Activated T-helper 2 cell treated with anti-CD3 and anti-CD28 coated beads, Interferon-gamma antibody, Interleukin-2, Interleukin-4, amounts not matched to agents 10 μg/mL and 5 μg/mL and 100 μg/mL, durations not matched to agents 14 hours and 24 hours and 36 hours (primary cell): ENCODE data around the gene COPS2. TPM values are rescaled to one million over a fixed set of nuclear protein-coding genes. Genes with fewer than 3 reads are reported as not detected.

Experiments used
- DNase-seq: peaks from one replicate; pipeline ENCODE4 v3.0.0; 2021; ENCODE audit warnings: low spot score
- H3K27ac Mint-ChIP-seq: one replicate; pipeline ENCODE4 v1.8.0; 2021; ENCODE audit warnings: mixed read lengths
- H3K27me3 Mint-ChIP-seq: one replicate; pipeline ENCODE4 v1.8.0; 2021; ENCODE audit warnings: low read depth, mixed read lengths
- H3K36me3 Mint-ChIP-seq: one replicate; pipeline ENCODE4 v1.8.0; 2021; ENCODE audit warnings: low read depth, mixed read lengths
- H3K4me1 Mint-ChIP-seq: one replicate; pipeline ENCODE4 v1.8.0; 2021; ENCODE audit warnings: low read depth, mixed read lengths
- H3K4me3 Mint-ChIP-seq: one replicate; pipeline ENCODE4 v1.8.0; 2021; ENCODE audit warnings: low read depth, mild to moderate bottlenecking, moderate library complexity, mixed read lengths
- H3K9me3 Mint-ChIP-seq: one replicate; pipeline ENCODE4 v1.8.0; 2021; ENCODE audit warnings: mixed read lengths
- intact Hi-C: fragments of 100-400 bp; cut with micrococcal nuclease; formaldehyde crosslinking; loops from one replicate; pipeline ENCODE4 v1.15.1; 2023
- total RNA-seq: library from RNA; stranded (reverse); gene quantifications from 2 replicates; pipeline ENCODE4 v1.2.3, GENCODE V29; 2022

Gene COPS2
- total RNA-seq, 1 donor from 2014 or later, result 94.7 TPM

DNA sequence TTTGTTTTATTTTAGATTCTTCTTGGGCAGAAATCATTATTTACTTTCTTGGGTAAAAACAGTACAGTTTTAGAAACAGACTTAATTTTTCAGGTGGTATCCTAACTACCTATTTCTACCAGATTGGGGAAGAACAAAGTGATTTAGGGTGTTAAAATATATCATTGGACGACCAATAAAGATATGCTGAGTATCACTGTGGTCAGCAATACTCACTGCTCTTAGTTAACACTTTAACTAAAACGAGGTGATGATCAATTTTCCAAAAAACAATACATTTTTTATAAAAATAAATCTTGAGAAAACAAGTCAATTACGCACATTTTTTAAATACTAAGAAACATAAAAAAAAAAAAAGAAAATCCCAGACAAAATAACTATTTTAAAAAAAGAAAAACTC, 3.6 kb downstream of the COPS2 start:
- Mint-ChIP-seq H3K27me3 (no peaks in the 10 kb centered on the region), H3K36me3 (peaks cover 25% of the 10 kb centered on the region), H3K9me3 (no peaks in the 10 kb centered on the region), H3K27ac (no peak overlapping the region), H3K4me1 (peaks cover 43% of the 10 kb centered on the region), H3K4me3 (no peak overlapping the region)
- no peak for DNase-seq
- intact Hi-C loops, result loop anchor here (10.0 kb wide), 2 partner anchors 817 to 993 kb away; partner anchors contain the start of gene DUT

DNA sequence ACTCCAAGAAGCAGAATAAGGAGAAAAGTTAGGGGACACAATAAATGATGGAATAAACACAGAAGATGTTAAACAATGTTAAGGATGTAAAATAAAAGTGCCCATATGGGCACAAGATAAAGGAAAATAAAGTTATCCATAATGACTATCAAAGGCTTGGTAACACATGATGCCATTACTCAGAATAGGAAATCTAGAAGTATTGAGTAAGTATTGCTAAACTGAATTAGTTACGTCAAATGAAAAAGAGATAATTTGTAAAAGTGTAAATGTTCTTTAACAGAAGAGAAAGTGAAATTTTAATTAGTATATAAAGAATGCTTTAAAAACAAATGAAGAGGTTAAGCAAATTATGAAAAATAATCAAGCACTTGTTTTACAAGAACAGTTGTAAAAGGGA, 6.7 kb downstream of the COPS2 start:
- intact Hi-C loops, result no loop called here
- no peak for DNase-seq
- Mint-ChIP-seq H3K36me3 (peaks cover 24% of the 10 kb centered on the region), H3K4me3 (no peak overlapping the region), H3K9me3 (no peaks in the 10 kb centered on the region), H3K27ac (no peak overlapping the region), H3K27me3 (no peaks in the 10 kb centered on the region), H3K4me1 (peaks cover 34% of the 10 kb centered on the region)

DNA sequence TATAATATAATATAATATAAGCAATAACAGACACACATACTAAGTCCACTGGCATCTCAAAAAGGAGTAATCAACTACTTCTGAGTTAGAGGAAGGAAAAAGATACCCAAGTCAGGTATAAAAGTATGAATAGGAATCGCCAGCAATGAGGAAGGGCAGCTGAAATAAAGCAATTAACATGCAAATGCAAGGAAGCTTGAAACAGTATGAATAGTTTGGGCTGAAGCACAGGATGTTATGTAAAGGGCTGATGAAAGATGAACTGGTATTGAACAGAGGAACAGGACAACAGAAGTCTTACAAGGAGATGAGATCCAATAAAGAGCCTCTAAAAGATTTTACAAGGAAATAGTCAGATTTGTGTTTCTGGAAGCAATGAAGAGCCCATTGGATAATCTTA, 7.1 kb downstream of the COPS2 start:
- Mint-ChIP-seq H3K27ac (no peak overlapping the region), H3K4me3 (no peak overlapping the region), H3K27me3 (no peaks in the 10 kb centered on the region), H3K9me3 (no peaks in the 10 kb centered on the region), H3K36me3 (peaks cover 25% of the 10 kb centered on the region), H3K4me1 (peaks cover 29% of the 10 kb centered on the region)
- DNase-seq, result no peak
- intact Hi-C loops, result no loop called here

DNA sequence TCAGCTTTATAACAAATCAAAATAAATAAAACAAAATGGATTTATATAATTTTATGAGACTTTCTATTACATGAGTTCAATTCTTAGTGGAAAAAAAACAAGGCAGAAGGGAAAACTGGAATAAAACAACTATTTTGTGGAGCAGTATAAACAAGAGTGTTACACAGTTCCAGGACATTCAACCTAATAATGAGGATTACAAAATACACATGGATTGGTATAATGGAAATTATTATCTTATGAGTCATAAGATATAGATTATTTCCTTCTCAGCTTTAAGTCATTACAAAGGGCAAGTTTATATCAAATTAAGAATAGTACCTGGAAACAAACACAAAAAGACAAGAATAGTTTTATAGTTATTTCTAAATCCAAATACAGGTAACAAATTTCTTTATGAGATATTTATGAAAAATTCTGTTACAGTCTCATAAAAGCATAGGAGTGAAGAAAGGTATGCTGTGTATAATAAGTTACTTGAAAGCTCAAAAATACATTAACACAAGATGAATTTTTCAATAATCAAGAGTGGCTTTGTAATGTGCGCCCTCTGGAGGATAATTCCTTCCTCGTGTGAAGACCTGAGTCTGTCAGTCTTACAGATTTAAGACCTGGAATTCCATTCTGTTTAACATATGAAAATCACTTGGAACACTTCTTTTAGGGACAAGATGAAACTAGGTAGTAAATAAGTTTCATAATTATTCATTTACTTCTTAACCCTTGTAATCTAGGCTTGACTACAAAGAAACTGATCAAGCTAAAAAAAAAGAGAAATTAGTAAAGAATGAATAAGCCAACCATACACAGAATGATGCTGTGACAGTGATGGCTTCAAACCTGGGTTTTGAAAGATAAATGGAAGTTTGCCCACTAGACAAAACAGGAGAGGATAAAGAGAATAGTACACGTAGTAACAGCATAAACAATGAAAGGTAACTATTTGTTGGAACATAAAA, 9.5 kb downstream of the COPS2 start:
- Mint-ChIP-seq H3K4me1 (peaks cover 25% of the 10 kb centered on the region), H3K9me3 (no peaks in the 10 kb centered on the region), H3K27me3 (no peaks in the 10 kb centered on the region), H3K27ac (no peak overlapping the region), H3K36me3 (peaks cover 47% of the 10 kb centered on the region), H3K4me3 (no peak overlapping the region)
- intact Hi-C loops, result loop anchor here (1.0 kb wide), 1 partner anchor 285 kb away; no protein-coding TSS in a partner anchor
- DNase-seq, result no peak

DNA sequence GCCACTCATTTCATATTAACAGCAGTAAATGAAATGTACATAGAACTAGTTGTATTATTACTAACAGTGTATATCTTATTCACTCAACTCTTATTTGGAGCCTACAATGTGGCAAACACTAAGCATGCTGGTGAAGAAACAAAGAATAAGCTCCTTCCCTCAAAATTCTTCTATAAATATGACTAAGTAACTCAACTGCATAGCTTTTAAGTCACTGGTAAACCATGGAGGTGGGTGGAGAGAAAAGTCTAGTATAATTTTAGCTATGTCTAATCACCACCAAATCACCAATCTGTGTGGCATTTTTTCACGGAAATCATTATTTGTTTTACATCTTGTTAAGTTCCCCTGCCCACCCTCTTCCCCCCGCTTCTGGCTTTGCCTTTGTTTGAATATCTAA, 17.5 kb downstream of the COPS2 start:
- H3K4me3 Mint-ChIP-seq, result no peak overlapping the region
- no peak overlapping the region for H3K27ac Mint-ChIP-seq
- H3K9me3 Mint-ChIP-seq, result no peaks in the 10 kb centered on the region
- no peaks in the 10 kb centered on the region for H3K27me3 Mint-ChIP-seq
- intact Hi-C loops, result no loop called here
- no peak for DNase-seq
- peaks cover 31% of the 10 kb centered on the region for H3K4me1 Mint-ChIP-seq
- H3K36me3 Mint-ChIP-seq, result peaks cover 86% of the 10 kb centered on the region

DNA sequence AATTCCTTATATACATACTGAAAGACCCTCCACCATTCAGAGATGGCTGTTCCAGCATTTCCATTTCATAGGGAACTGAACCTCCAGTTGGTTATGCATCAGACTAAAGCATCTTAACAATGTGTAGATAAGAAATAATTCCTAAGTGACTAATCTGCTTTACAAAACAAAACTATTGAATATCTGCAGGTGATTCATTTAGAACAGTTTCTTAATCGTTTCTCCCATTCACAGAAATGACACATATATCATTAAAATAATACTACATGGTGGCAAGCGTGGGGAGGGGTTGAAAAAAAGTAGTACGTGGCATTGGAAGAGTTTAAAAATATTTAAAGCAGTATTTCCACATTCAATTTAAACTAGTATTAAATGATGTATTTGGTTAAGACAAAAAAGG, 19.5 kb downstream of the COPS2 start:
- Mint-ChIP-seq H3K4me3 (no peak overlapping the region), H3K4me1 (peaks cover 30% of the 10 kb centered on the region), H3K27me3 (no peaks in the 10 kb centered on the region), H3K36me3 (peaks cover 80% of the 10 kb centered on the region), H3K27ac (peak overlapping the region; percentile 42), H3K9me3 (no peaks in the 10 kb centered on the region)
- intact Hi-C loops, result no loop called here
- DNase-seq, result no peak

DNA sequence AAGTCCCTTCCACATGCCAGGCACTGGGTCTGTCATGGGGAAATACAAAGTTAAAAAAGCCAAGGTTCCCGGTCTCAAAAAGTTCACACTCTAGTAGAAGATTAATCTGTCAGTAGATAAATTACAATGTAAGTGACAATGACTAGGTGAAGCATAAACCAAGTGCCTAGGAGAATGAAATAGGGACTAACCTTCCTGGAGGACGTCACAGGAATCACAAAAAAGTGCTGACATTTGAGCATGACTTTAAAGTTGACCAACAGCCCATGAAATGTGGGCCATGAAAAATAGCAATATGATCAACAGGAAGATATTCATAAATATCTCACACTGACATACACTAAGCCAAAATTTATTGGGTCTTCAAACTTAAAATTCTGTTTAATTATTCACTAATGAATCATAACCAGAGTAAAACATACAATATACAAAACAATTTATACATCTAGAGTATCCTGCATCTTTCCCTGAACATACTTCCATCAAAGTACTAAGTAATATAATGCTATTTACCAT, 20.0 kb downstream of the COPS2 start:
- no peak overlapping the region for H3K4me3 Mint-ChIP-seq

DNA sequence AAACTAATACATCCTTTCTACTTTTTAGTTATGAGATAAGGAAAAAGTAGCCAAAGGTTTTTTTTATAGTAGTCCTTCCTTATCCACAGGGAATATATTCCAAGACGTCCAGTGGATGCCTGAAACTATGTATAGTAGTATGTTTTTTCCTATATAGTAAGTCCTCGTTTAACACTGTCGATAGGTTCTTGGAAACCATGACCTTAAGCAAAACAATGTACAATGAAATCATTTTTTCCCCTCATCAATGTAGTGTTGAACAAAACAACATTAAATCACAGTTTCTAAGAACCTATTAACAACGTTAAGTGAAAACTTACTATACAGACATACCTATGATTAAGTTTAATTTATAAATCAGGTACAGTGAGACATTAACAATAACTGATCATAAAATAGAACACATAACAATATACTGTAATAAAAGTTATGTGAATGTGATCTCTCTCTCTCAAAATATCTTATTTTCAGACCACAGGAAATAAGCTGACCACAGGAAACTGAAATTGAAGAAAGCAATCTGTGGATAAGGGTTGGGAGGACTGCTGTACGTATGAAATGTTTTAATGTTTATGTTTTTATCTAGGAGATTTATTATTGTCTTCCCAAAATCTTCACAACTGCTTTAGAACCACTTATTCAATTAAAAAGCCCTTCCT, 20.6 kb downstream of the COPS2 start:
- H3K36me3 Mint-ChIP-seq, result peaks cover 73% of the 10 kb centered on the region
- H3K27ac Mint-ChIP-seq, result peak overlapping the region; percentile 42
- H3K9me3 Mint-ChIP-seq, result no peaks in the 10 kb centered on the region
- H3K27me3 Mint-ChIP-seq, result no peaks in the 10 kb centered on the region
- peaks cover 30% of the 10 kb centered on the region for H3K4me1 Mint-ChIP-seq
- no peak overlapping the region for H3K4me3 Mint-ChIP-seq
- intact Hi-C loops, result no loop called here
- no peak for DNase-seq

More for the DNA sequence above, 20.0 kb downstream of the COPS2 start:
- intact Hi-C loops, result no loop called here
- Mint-ChIP-seq H3K27me3 (no peaks in the 10 kb centered on the region), H3K4me1 (peaks cover 30% of the 10 kb centered on the region), H3K36me3 (peaks cover 75% of the 10 kb centered on the region), H3K27ac (peak overlapping the region; percentile 42), H3K9me3 (no peaks in the 10 kb centered on the region)
- no peak for DNase-seq

DNA sequence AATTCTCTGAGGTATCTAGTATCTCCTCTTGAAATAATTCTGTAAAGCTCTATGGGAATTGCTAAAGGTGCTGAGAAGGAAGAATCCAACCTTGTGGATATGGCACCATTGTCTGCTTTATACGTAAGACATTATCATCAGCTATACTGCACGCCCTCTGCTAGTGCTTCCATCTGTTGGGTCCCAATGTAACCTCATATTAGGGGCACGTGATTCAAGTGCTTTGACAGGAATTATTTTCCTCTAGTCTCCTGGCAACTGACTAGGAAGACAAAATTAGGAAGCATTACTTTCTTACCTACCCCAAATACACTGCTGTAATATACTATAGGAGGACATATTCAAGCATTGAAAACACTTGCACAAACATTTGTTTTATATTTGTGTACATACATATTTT, 24.0 kb downstream of the COPS2 start:
- H3K27me3 Mint-ChIP-seq, result no peaks in the 10 kb centered on the region
- DNase-seq, result no peak
- intact Hi-C loops, result no loop called here
- H3K4me1 Mint-ChIP-seq, result peaks cover 20% of the 10 kb centered on the region
- H3K4me3 Mint-ChIP-seq, result no peak overlapping the region
- H3K36me3 Mint-ChIP-seq, result peaks cover 70% of the 10 kb centered on the region
- H3K27ac Mint-ChIP-seq, result no peak overlapping the region
- H3K9me3 Mint-ChIP-seq, result no peaks in the 10 kb centered on the region

DNA sequence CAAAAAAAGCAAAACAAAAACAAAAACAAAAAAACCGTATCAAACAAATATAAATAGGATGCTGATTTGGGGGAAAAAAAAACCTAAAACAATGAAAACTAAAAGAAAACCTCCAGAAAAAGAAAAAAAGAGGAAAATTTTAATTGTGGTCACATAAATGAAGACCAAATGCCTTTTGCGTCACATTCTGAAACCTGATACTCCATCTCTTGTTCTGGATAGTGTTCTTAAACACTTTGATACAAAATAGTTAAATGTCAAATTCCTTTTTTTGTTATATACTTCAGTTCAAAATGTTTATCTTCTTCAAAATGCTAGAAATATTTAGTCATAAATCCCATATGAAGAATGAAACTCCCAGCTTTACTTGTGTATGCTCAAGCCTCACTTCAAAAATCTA, 31.0 kb downstream of the COPS2 start:
- H3K4me3 Mint-ChIP-seq, result no peak overlapping the region
- H3K4me1 Mint-ChIP-seq, result no peaks in the 10 kb centered on the region
- intact Hi-C loops, result no loop called here
- DNase-seq, result no peak
- no peak overlapping the region for H3K27ac Mint-ChIP-seq
- H3K36me3 Mint-ChIP-seq, result peaks cover 31% of the 10 kb centered on the region
- no peaks in the 10 kb centered on the region for H3K9me3 Mint-ChIP-seq
- no peaks in the 10 kb centered on the region for H3K27me3 Mint-ChIP-seq

DNA sequence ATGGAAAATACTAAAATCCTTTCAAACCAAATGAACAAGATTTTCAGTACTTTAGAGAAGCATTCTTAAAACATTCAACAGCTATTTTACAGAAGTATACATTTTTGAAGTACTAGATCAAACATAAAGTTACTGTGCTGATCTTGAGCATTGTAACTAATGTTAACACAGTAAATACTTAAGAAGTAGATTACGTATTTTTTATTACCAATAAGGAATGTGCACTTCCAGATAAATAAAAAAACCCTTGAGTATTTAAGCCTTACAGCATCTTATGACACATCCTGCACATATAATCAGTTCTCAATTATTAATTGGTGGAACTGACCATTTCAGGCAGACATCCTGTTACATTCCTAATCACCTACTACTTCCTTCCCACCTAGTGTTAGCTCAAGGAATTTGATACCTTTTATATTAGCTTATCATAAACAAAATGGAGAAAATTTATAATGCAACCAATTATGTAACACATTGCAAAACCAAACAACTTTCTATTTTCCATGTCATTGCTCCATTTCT, 32.8 kb downstream of the COPS2 start:
- Mint-ChIP-seq H3K4me3 (no peak overlapping the region), H3K4me1 (no peaks in the 10 kb centered on the region), H3K27me3 (no peaks in the 10 kb centered on the region), H3K36me3 (peaks cover 20% of the 10 kb centered on the region), H3K27ac (no peak overlapping the region), H3K9me3 (no peaks in the 10 kb centered on the region)
- intact Hi-C loops, result no loop called here
- no peak for DNase-seq

DNA sequence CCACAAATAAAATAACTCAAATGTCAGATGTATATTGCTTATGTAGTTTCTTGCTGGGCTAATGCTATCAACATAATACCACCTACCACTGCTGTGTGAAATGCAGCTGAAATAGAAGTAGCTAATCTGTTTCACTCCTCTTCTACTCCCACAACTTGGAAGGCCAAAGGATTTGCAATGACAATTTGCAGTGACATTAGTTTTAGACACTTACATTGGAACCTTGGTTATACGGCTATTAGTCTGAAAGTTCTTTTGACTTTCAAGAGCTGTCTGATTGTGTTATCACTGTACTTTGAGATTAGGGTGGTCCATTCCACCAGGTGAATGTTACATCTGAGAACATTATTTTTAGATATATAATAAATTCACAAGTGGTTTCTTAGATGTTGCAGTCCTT, 33.5 kb downstream of the COPS2 start:
- no peak overlapping the region for H3K4me3 Mint-ChIP-seq
- no peak for DNase-seq
- H3K9me3 Mint-ChIP-seq, result no peaks in the 10 kb centered on the region
- intact Hi-C loops, result no loop called here
- H3K36me3 Mint-ChIP-seq, result peaks cover 16% of the 10 kb centered on the region
- H3K4me1 Mint-ChIP-seq, result no peaks in the 10 kb centered on the region
- no peaks in the 10 kb centered on the region for H3K27me3 Mint-ChIP-seq
- no peak overlapping the region for H3K27ac Mint-ChIP-seq

DNA sequence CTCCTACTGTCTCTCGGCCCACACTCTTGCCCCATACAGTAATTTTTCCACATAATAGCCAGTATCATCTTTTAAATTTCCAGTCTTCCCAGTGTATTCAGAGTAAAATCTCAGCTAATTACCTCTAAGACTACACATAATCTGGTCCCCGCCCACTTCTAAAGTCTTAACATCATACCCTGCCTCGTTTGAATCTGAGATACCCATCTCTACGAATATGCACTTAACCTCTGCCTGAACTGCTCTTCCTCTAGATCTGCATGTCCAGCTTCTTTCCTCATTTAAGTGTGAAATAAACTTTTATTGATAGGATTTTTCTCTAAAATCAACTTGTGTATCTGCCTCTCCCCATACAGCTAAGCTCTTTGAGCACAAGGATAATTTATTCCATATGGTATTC, 34.6 kb downstream of the COPS2 start:
- no peak overlapping the region for H3K27ac Mint-ChIP-seq

More for the DNA sequence above, 34.6 kb downstream of the COPS2 start:
- Mint-ChIP-seq H3K9me3 (no peaks in the 10 kb centered on the region), H3K27me3 (no peaks in the 10 kb centered on the region), H3K4me1 (no peaks in the 10 kb centered on the region), H3K4me3 (no peak overlapping the region), H3K36me3 (peaks cover 23% of the 10 kb centered on the region)
- intact Hi-C loops, result no loop called here
- DNase-seq, result no peak
